ENCODE data around the gene INTS15. TPM values are rescaled to one million over a fixed set of nuclear protein-coding genes. Genes with fewer than 3 reads are reported as not detected.

INTS15 gene
- 21.0 TPM for total RNA-seq

GRCh38 chr7:6589829-6590644 is at the start of gene INTS15:
Gene INTS15 (plus strand): TSS chr7:6590021. CDS start chr7:6590284, 263 bp downstream.

DNA sequence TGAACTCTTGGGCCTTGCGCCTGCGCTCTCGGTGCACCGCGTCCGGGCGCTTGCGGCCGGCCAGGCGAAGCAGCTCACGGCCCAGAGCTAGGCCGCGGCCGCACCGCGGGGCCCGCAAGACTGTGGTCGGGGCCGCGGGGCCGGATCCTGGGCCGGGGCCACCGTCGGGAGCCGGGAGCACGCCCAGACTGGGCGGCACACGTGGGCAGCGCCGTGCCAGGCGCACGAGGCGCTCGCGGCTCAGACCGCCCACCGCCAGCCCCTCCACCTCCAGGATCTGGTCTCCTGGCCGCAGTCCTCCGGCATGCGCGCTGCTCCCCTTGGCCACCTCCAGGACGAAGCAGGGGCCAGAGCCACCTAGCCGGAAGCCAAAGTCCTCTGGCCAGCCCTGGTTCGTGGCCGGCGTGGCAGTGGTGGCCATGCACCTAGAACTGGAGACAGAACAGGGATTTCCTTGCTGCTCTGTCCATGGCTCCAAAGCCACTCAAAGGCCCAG is 38.8 kb upstream of the INTS15 start, which contains the start of gene GRID2IP:
Gene GRID2IP (minus strand): TSS at position 446 of the 496 bp plus-strand sequence. CDS start 25 bp downstream, at position 421.

GRCh38 chr7:6577369-6578113 is 12.3 kb upstream of the INTS15 start, which contains the start of gene ZDHHC4:
Gene ZDHHC4 (plus strand): TSS chr7:6577454. CDS start chr7:6580562, 3,108 bp downstream.

DNA sequence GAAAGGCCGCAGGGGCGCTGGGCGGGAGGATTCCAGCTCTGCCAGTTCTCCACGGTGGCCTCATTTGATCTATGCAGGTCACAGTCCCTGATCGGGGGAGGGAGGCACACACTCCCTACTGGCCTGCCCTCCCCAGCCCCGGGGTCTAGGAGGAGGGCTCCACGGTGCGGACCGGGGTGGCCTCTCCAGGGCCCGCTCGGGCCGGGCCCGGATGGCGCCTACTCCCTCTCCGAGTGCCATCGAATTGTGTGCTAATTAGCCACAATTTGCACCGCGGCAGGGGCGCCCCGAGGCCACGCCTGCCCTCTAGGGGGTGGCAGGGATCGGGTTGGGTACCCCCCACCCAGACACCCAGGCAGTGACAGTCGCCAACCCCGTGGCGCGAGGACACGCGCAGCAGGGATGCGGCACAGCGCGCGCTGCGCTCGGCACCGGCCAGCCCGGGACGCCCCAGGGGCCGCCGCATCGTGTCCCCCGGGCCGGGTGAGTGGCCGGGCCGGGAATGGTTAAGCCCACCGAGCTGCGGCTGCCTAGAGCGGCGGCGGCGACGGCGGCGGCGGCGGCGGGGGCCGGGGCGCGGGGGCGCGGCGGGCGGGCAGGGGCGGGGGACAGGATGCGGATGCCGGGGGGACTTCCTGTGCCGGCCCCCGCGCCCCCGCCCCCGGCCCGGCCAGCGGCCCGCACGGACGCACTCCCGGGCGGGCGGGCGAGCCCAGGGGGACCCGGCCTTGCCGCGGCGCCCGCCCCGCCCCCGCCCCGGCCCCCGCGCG is 25.3 kb downstream of the INTS15 start, which contains the start of gene ZNF853:
Gene ZNF853 (plus strand): TSS at position 658 of the 770 bp plus-strand sequence. CDS start 565 bp downstream, outside the sequence.

GRCh38 chr7:6636741-6637543 is 47.1 kb downstream of the INTS15 start, which contains the start of gene ZNF316:
Gene ZNF316 (plus strand): TSS chr7:6637318. CDS start chr7:6642410, 5,092 bp downstream.

Other genes with a start within 250 kb of the INTS15 start
- gene FAM220A, start 241.1 kb upstream of the INTS15 start, total RNA-seq = 32.1 TPM
- gene RAC1, start 215.5 kb upstream of the INTS15 start, total RNA-seq = 69.2 TPM
- 34.4 TPM for gene DAGLB, start 142.1 kb upstream of the INTS15 start, total RNA-seq
- gene KDELR2, start 105.9 kb upstream of the INTS15 start, total RNA-seq = 132 TPM
- gene GRID2IP, start 38.6 kb upstream of the INTS15 start, total RNA-seq = not detected
- gene ZDHHC4, start 12.6 kb upstream of the INTS15 start, total RNA-seq = 60.5 TPM
- gene ZNF853, start 25.6 kb downstream of the INTS15 start, total RNA-seq = 20.7 TPM
- 35.3 TPM for gene ZNF316, start 47.3 kb downstream of the INTS15 start, total RNA-seq
- 45.3 TPM for gene ZNF12, start 116.9 kb downstream of the INTS15 start, total RNA-seq
- not detected for gene RSPH10B2, start 164.1 kb downstream of the INTS15 start, total RNA-seq
- 68.2 TPM for gene CCZ1B, start 236.3 kb downstream of the INTS15 start, total RNA-seq